Gastrocnemius medialis (tissue), 4 donors: ENCODE results near the gene CBLIF.

ENCODE experiments used
- POLR2A ChIP-seq, 2 donors: fragments of 450-650 bp; IDR thresholded peaks; one replicate each; pipeline ENCODE4 v1.6.1; 2017; ENCODE audit warnings: antibody characterized with exemption in 2 of 2, mild to moderate bottlenecking in 2 of 2, moderate library complexity in 2 of 2
- TF ChIP-seq, protein P1 (sequence below), 5 experiments: fragments of 450-650 bp in 3 of 5; fragments of 200-600 bp in 2 of 5; sonication (generic) in 2 of 5; IDR thresholded peaks in 4 of 5; conservative IDR thresholded peaks in 1 of 5; 1 replicate in 4 of 5; 2 replicates in 1 of 5; pipeline ENCODE4 v1.5.1; 2016 to 2019; ENCODE audit warnings: antibody characterized with exemption in 5 of 5, mild to moderate bottlenecking in 3 of 5, moderate library complexity in 3 of 5

GRCh38 chr11:59792507-59792906 lies 52.8 kb downstream of the CBLIF start:
- TF ChIP-seq, protein P1, sequence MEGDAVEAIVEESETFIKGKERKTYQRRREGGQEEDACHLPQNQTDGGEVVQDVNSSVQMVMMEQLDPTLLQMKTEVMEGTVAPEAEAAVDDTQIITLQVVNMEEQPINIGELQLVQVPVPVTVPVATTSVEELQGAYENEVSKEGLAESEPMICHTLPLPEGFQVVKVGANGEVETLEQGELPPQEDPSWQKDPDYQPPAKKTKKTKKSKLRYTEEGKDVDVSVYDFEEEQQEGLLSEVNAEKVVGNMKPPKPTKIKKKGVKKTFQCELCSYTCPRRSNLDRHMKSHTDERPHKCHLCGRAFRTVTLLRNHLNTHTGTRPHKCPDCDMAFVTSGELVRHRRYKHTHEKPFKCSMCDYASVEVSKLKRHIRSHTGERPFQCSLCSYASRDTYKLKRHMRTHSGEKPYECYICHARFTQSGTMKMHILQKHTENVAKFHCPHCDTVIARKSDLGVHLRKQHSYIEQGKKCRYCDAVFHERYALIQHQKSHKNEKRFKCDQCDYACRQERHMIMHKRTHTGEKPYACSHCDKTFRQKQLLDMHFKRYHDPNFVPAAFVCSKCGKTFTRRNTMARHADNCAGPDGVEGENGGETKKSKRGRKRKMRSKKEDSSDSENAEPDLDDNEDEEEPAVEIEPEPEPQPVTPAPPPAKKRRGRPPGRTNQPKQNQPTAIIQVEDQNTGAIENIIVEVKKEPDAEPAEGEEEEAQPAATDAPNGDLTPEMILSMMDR (IDR thresholded peaks at IDR 0.05 in 4 of 5, conservative IDR thresholded peaks at IDR 0.05 in 1 of 5) = no peak
- no peak for TF ChIP-seq POLR2A (IDR thresholded peaks at IDR 0.05)
